Panc1 (cell line): ENCODE results near the gene ZFYVE26. TPM values are rescaled to one million over a fixed set of nuclear protein-coding genes. Genes with fewer than 3 reads are reported as not detected.

ENCODE experiments used
- ATAC-seq: fragments of 200-7000 bp; cut with Tn5 transposase; 2 replicates; pipeline ENCODE4 v1.9.1; 2020; ENCODE audit warnings: mild to moderate bottlenecking, moderate library complexity
- BruUV-seq: library from RNA; stranded (reverse); fragments of 400-500 nt; replicated peaks from 2 replicates; lab custom pipeline; 2021; lab: Mats Ljungman, UMichigan
- CTCF ChIA-PET: fragments of 300-600 bp; sonication (Branson Sonifier 250); formaldehyde crosslinking; loops from one replicate; lab custom pipeline; 2022; ENCODE audit warnings: antibody characterized with exemption; lab: Charles Lee
- POLR2A ChIA-PET: fragments of 300-600 bp; sonication (Branson Sonifier 250); formaldehyde crosslinking; loops from one replicate; lab custom pipeline; 2022; ENCODE audit warnings: antibody characterized with exemption; lab: Charles Lee
- DNase-seq: peaks from one replicate; pipeline ENCODE4 v3.0.0-alpha.2; 2010; ENCODE audit warnings: low read depth, low spot score
- H3K27ac ChIP-seq: 2 replicates; pipeline ENCODE4 v1.5.1; 2011; ENCODE audit warnings: mild to moderate bottlenecking, low read length, inconsistent platforms
- H3K27me3 ChIP-seq: fragments of 200-500 bp; sonication (Bioruptor generic); 2 replicates; pipeline ENCODE4 v1.6.0; 2014; ENCODE audit warnings: low read length, inconsistent platforms; ENCODE audit not compliant: control insufficient read depth, insufficient read depth
- H3K36me3 ChIP-seq: fragments of 200-500 bp; sonication (Bioruptor generic); 2 replicates; pipeline ENCODE4 v1.5.1; 2014; ENCODE audit warnings: inconsistent platforms, mild to moderate bottlenecking, low read length, moderate library complexity; ENCODE audit not compliant: control insufficient read depth, insufficient read depth
- H3K4me1 ChIP-seq: 2 replicates; pipeline ENCODE4 v1.5.1; 2011; ENCODE audit warnings: inconsistent platforms, mild to moderate bottlenecking, low read length, moderate library complexity; ENCODE audit not compliant: control insufficient read depth, insufficient read depth
- H3K4me3 ChIP-seq, 2 experiments: 2 replicates each; pipeline ENCODE4 v1.5.1; 2011 to 2012; ENCODE audit warnings: low read depth in 2 of 2, low read length in 2 of 2, mild to moderate bottlenecking in 2 of 2, inconsistent platforms in 1 of 2, moderate library complexity in 1 of 2
- H3K9me3 ChIP-seq: fragments of 200-500 bp; sonication (Bioruptor generic); 2 replicates; pipeline ENCODE4 v1.5.1; 2014; ENCODE audit warnings: low read depth, mild to moderate bottlenecking, inconsistent platforms, low read length, moderate library complexity; ENCODE audit not compliant: control insufficient read depth, insufficient read depth
- POLR2AphosphoS5 ChIP-seq: IDR thresholded peaks from 2 replicates; pipeline ENCODE4 v1.6.1; 2012; ENCODE audit warnings: mild to moderate bottlenecking, low read depth, low read length, moderate library complexity
- REST ChIP-seq, 2 experiments: IDR thresholded peaks; 2 replicates each; pipeline ENCODE4 v1.6.1; 2011 to 2012; ENCODE audit warnings: low read depth in 2 of 2, control low read depth in 1 of 2, low read length in 1 of 2, mild to moderate bottlenecking in 1 of 2, moderate library complexity in 1 of 2; ENCODE audit not compliant: insufficient read depth in 1 of 2
- SIN3A ChIP-seq: IDR thresholded peaks from 2 replicates; pipeline ENCODE4 v1.6.1; 2012; ENCODE audit warnings: low read depth, mild to moderate bottlenecking, low read length, moderate library complexity, borderline replicate concordance; ENCODE audit not compliant: insufficient read depth
- TCF7L2 ChIP-seq: IDR thresholded peaks from 2 replicates; pipeline ENCODE4 v1.6.1; 2011; ENCODE audit warnings: mild to moderate bottlenecking, low read depth, low read length, inconsistent platforms
- in situ Hi-C: cut with HindIII; loops from 2 replicates; pipeline ENCODE4 v1.10.0; 2016; ENCODE audit warnings: low sequenced_read_pairs, low pct_unique_long_range_greater_than_20kb
- intact Hi-C: fragments of 100-400 bp; cut with micrococcal nuclease; formaldehyde crosslinking; loops from one replicate; pipeline ENCODE4 v1.10.0; 2022; ENCODE audit not compliant: unreplicated experiment
- total RNA-seq: library from RNA; stranded (reverse); gene quantifications from one replicate; pipeline ENCODE4 v1.2.1, GENCODE V29; 2021; ENCODE audit not compliant: unreplicated experiment
- TF ChIP-seq, protein P1 (sequence below): fragments of 450-650 bp; IDR thresholded peaks from 2 replicates; pipeline ENCODE4 v1.5.1; 2017; ENCODE audit warnings: mild to moderate bottlenecking

ZFYVE26 gene
- total RNA-seq, 1 experiment from 2014 or later = 17.3 TPM

GRCh38 chr14:67852926-67853604, 36.7 kb upstream of the ZFYVE26 start:
- TF ChIP-seq TCF7L2 (no peak), SIN3A (no peak), REST (IDR thresholded peaks at IDR 0.05; ENCODE audit: insufficient read depth in 1 of 2, low read depth in 2 of 2, low read length in 1 of 2) (no peak), POLR2AphosphoS5 (no peak)
- TF ChIP-seq, protein P1, sequence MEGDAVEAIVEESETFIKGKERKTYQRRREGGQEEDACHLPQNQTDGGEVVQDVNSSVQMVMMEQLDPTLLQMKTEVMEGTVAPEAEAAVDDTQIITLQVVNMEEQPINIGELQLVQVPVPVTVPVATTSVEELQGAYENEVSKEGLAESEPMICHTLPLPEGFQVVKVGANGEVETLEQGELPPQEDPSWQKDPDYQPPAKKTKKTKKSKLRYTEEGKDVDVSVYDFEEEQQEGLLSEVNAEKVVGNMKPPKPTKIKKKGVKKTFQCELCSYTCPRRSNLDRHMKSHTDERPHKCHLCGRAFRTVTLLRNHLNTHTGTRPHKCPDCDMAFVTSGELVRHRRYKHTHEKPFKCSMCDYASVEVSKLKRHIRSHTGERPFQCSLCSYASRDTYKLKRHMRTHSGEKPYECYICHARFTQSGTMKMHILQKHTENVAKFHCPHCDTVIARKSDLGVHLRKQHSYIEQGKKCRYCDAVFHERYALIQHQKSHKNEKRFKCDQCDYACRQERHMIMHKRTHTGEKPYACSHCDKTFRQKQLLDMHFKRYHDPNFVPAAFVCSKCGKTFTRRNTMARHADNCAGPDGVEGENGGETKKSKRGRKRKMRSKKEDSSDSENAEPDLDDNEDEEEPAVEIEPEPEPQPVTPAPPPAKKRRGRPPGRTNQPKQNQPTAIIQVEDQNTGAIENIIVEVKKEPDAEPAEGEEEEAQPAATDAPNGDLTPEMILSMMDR = no peak
- Histone ChIP-seq H3K9me3 (no peaks in the 10 kb centered on the region), H3K27me3 (no peaks in the 10 kb centered on the region), H3K27ac (no peak overlapping the region), H3K36me3 (no peaks in the 10 kb centered on the region), H3K4me3 (no peak overlapping the region), H3K4me1 (no peaks in the 10 kb centered on the region)
- intact Hi-C loops = no loop called here
- ATAC-seq (no peak), DNase-seq (no peak)
- CTCF ChIA-PET = no interaction called here
- no TSS peak for BruUV-seq
- in situ Hi-C loops = no loop called here
- POLR2A ChIA-PET = no interaction called here

DNA sequence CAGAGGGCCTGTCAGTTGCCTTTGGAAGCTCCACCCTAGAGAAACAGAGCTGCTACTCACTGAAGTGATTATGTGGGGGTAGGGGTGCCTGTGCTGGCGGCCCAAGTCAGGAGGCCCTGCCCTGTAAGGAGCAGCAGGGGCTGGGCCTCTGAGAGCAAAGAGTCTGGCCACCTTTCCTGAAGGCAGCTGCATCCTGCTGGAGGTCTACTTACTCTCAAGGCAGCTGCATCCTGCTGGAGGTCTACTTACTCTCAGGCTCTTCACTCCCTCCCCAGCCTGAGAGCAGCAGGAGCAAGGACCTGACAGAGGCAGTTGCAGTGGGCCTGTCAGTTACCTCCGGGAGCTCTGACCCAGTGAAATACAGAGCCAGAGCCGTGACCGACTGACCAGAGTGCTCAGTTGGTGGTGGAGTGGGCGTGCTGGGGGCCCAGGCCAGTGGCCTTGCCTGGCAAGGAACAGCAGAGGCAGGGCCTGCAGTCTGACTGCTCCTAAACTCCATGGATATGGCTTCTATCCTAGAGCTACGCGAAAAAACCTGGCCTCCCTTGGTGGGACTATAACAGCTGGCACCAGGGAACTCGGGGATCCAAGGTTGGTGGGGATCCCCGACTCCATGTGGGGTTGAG, 35.5 kb upstream of the ZFYVE26 start:
- BruUV-seq = no TSS peak
- TF ChIP-seq TCF7L2 (no peak), SIN3A (no peak), REST (IDR thresholded peaks at IDR 0.05; ENCODE audit: insufficient read depth in 1 of 2, low read depth in 2 of 2, low read length in 1 of 2) (no peak), POLR2AphosphoS5 (no peak)
- TF ChIP-seq, protein P1 = no peak
- Histone ChIP-seq H3K9me3 (no peaks in the 10 kb centered on the region), H3K4me1 (no peaks in the 10 kb centered on the region), H3K36me3 (no peaks in the 10 kb centered on the region), H3K27me3 (no peaks in the 10 kb centered on the region), H3K27ac (no peak overlapping the region), H3K4me3 (no peak overlapping the region)
- in situ Hi-C loops (no loop called here), intact Hi-C loops (no loop called here)
- ATAC-seq (no peak), DNase-seq (no peak)
- CTCF ChIA-PET = no interaction called here
- POLR2A ChIA-PET = no interaction called here
